Naive thymus-derived CD4-positive, alpha-beta T cell (primary cell): ENCODE results near the gene GAPT. TPM values are rescaled to one million over a fixed set of nuclear protein-coding genes. Genes with fewer than 3 reads are reported as not detected.
A peak's percentile ranks its signal among the peaks of the same experiment; 100 is the strongest.

Experiments used
- ATAC-seq: fragments of 150-1000 bp; cut with Tn5 transposase; 2 replicates; pipeline ENCODE4 v1.10.0; 2021; ENCODE audit warnings: mild to moderate bottlenecking, moderate library complexity
- CTCF ChIA-PET: fragments of 350-600 bp; sonication (Branson Sonifier 250); formaldehyde crosslinking; loops from one replicate; lab custom pipeline; 2021; ENCODE audit warnings: antibody characterized with exemption; lab: Charles Lee
- POLR2A ChIA-PET: fragments of 350-600 bp; sonication (Branson Sonifier 250); formaldehyde crosslinking; loops from one replicate; lab custom pipeline; 2021; ENCODE audit warnings: antibody characterized with exemption, inconsistent platforms; lab: Charles Lee
- DNase-seq, 9 donors: peaks; one replicate each; pipeline versions ENCODE4 v3.0.0 to v3.0.0-alpha.2; 2020 to 2022; ENCODE audit warnings: mixed read lengths in 1 of 9
- H3K27ac ChIP-seq: one replicate; pipeline ENCODE4 v1.7.0; 2013; ENCODE audit warnings: mild to moderate bottlenecking, low read depth, low read length, moderate library complexity
- H3K27me3 ChIP-seq, 2 donors: one replicate each; pipeline ENCODE4 v1.7.0; 2013; ENCODE audit warnings: low read length in 2 of 2, mild to moderate bottlenecking in 2 of 2, moderate library complexity in 2 of 2; ENCODE audit not compliant: control insufficient read depth in 2 of 2, insufficient read depth in 2 of 2
- H3K36me3 ChIP-seq, 3 experiments: 1 replicate in 2 of 3; 2 replicates in 1 of 3; pipeline ENCODE4 v1.7.0; 2013; ENCODE audit warnings: low read length in 3 of 3, mild to moderate bottlenecking in 3 of 3, moderate library complexity in 1 of 3; ENCODE audit not compliant: insufficient read depth in 3 of 3, control insufficient read depth in 2 of 3
- H3K4me1 ChIP-seq, 2 donors: one replicate each; pipeline ENCODE4 v1.7.0; 2013; ENCODE audit warnings: low read length in 2 of 2, mild to moderate bottlenecking in 2 of 2, moderate library complexity in 1 of 2; ENCODE audit not compliant: control insufficient read depth in 2 of 2, insufficient read depth in 2 of 2
- H3K4me3 ChIP-seq: 2 replicates; pipeline ENCODE4 v1.7.0; 2013; ENCODE audit warnings: mild to moderate bottlenecking, low read length
- H3K9me3 ChIP-seq, 3 experiments: 1 replicate in 2 of 3; 2 replicates in 1 of 3; pipeline ENCODE4 v1.7.0; 2013; ENCODE audit warnings: low read length in 3 of 3; ENCODE audit not compliant: control insufficient read depth in 2 of 3
- H3K27ac Mint-ChIP-seq, 9 donors: one replicate each; pipeline ENCODE4 v1.8.0; 2020 to 2022; ENCODE audit warnings: mixed read lengths in 9 of 9, mild to moderate bottlenecking in 8 of 9, moderate library complexity in 5 of 9, inconsistent platforms in 2 of 9
- H3K27me3 Mint-ChIP-seq, 5 donors: one replicate each; pipeline ENCODE4 v1.8.0; 2021 to 2022; ENCODE audit warnings: mixed read lengths in 5 of 5, mild to moderate bottlenecking in 1 of 5
- H3K36me3 Mint-ChIP-seq, 5 donors: one replicate each; pipeline ENCODE4 v1.8.0; 2020 to 2022; ENCODE audit warnings: mixed read lengths in 5 of 5, mild to moderate bottlenecking in 3 of 5, inconsistent platforms in 1 of 5
- H3K4me1 Mint-ChIP-seq, 7 donors: one replicate each; pipeline ENCODE4 v1.8.0; 2020 to 2022; ENCODE audit warnings: mixed read lengths in 7 of 7, mild to moderate bottlenecking in 3 of 7, inconsistent platforms in 1 of 7
- H3K4me3 Mint-ChIP-seq, 10 donors: one replicate each; pipeline ENCODE4 v1.8.0; 2020 to 2022; ENCODE audit warnings: mild to moderate bottlenecking in 10 of 10, mixed read lengths in 10 of 10, moderate library complexity in 6 of 10, inconsistent platforms in 2 of 10
- H3K9me3 Mint-ChIP-seq, 11 donors: one replicate each; pipeline ENCODE4 v1.8.0; 2020 to 2022; ENCODE audit warnings: mixed read lengths in 11 of 11, mild to moderate bottlenecking in 4 of 11, inconsistent platforms in 1 of 11, moderate library complexity in 1 of 11
- intact Hi-C, 2 donors: fragments of 100-400 bp; cut with micrococcal nuclease; formaldehyde crosslinking; loops; one replicate each; pipeline ENCODE4 v1.15.1; 2023
- polyA plus RNA-seq, 2 donors: library from polyadenylated mRNA; unstranded; fragments of 300-500 nt; fragmentation: Illumina TruSeq; gene quantifications; one replicate each; pipeline ENCODE4 v1.2.3, GENCODE V29; 2021
- total RNA-seq, 6 experiments: library from RNA in 5 of 6; stranded (reverse) in 5 of 6; gene quantifications; 1 replicate in 5 of 6; 2 replicates in 1 of 6; pipeline ENCODE4 v1.2.3 and lab custom pipeline; 2021 to 2026

Gene GAPT
- total and polyA plus RNA-seq, 7 experiments from 2014 or later, result 0.54 to 11.7 (median 0.97) TPM; not detected in 1

- H3K4me3 ChIP-seq, result no peak overlapping the region
- intact Hi-C loops, result loop anchor here in 1 of 2 donors (10.0 kb wide), 1 partner anchor 655 kb away; no protein-coding TSS in a partner anchor
These were observed 21.3 kb upstream of the GAPT start for GRCh38 chr5:58469896-58470295.

GRCh38 chr5:58475404-58475803 is 15.8 kb upstream of the GAPT start:
- Histone ChIP-seq H3K36me3 (no peaks in the 10 kb centered on the region), H3K27me3 (no peaks in the 10 kb centered on the region), H3K9me3 (no peaks in the 10 kb centered on the region), H3K27ac (no peak overlapping the region), H3K4me1 (no peaks in the 10 kb centered on the region), H3K4me3 (no peak overlapping the region)
- intact Hi-C loops, result loop anchor here (5.0 kb wide), 1 partner anchor 377 kb away; no protein-coding TSS in a partner anchor
- Mint-ChIP-seq H3K4me3 (no peak overlapping the region), H3K27me3 (peaks cover 0 to 12% (median 7%) of the 10 kb centered on the region in 5 donors), H3K4me1 (peaks cover 0 to 4% (median 0%) of the 10 kb centered on the region in 7 donors), H3K36me3 (peaks cover 0 to 8% (median 5%) of the 10 kb centered on the region in 5 donors), H3K27ac (no peak overlapping the region), H3K9me3 (peaks cover 0 to 13% (median 6%) of the 10 kb centered on the region in 11 donors)
- ChIA-PET POLR2A (no interaction called here), CTCF (interaction anchor here (1.2 kb wide), 1 partner anchor 374 kb away, joined by 3 read pairs; no protein-coding TSS in a partner anchor)
- no peak for DNase-seq
- no peak for ATAC-seq

More at GRCh38 chr5:58469896-58470295, 21.3 kb upstream of the GAPT start:
- Mint-ChIP-seq H3K4me3 (no peak overlapping the region), H3K27ac (no peak overlapping the region), H3K27me3 (peaks cover 0 to 9% (median 4%) of the 10 kb centered on the region in 5 donors), H3K9me3 (peaks cover 0 to 7% (median 0%) of the 10 kb centered on the region in 11 donors), H3K36me3 (peaks cover 0 to 8% (median 0%) of the 10 kb centered on the region in 5 donors), H3K4me1 (peaks cover 0 to 11% (median 0%) of the 10 kb centered on the region in 7 donors)
- DNase-seq (no peak), ATAC-seq (peak; percentile 57)
- H3K4me1 ChIP-seq, result no peaks in the 10 kb centered on the region
- H3K36me3 ChIP-seq, result no peaks in the 10 kb centered on the region
- H3K27ac ChIP-seq, result no peak overlapping the region
- H3K27me3 ChIP-seq, result no peaks in the 10 kb centered on the region
- no peaks in the 10 kb centered on the region for H3K9me3 ChIP-seq
- ChIA-PET CTCF (no interaction called here), POLR2A (no interaction called here)

- DNase-seq (no peak), ATAC-seq (no peak)
- H3K4me1 ChIP-seq, result no peaks in the 10 kb centered on the region
- POLR2A ChIA-PET, result no interaction called here
- H3K4me1 Mint-ChIP-seq, result peaks cover 0 to 4% (median 0%) of the 10 kb centered on the region in 7 donors
- H3K27me3 ChIP-seq, result no peaks in the 10 kb centered on the region
- CTCF ChIA-PET, result interaction anchor here (1.4 kb wide), 1 partner anchor 17 kb away, joined by 5 read pairs; no protein-coding TSS in a partner anchor
- peaks cover 0 to 13% (median 6%) of the 10 kb centered on the region in 11 donors for H3K9me3 Mint-ChIP-seq
- H3K4me3 ChIP-seq, result no peak overlapping the region
- no peak overlapping the region for H3K27ac ChIP-seq
- H3K36me3 Mint-ChIP-seq, result peaks cover 0 to 8% (median 5%) of the 10 kb centered on the region in 5 donors
- H3K4me3 Mint-ChIP-seq, result no peak overlapping the region
- intact Hi-C loops, result loop anchor here (5.0 kb wide), 1 partner anchor 374 kb away; no protein-coding TSS in a partner anchor
- peaks cover 0 to 12% (median 6%) of the 10 kb centered on the region in 5 donors for H3K27me3 Mint-ChIP-seq
- H3K36me3 ChIP-seq, result no peaks in the 10 kb centered on the region
- H3K9me3 ChIP-seq, result no peaks in the 10 kb centered on the region
- H3K27ac Mint-ChIP-seq, result no peak overlapping the region
These were observed 13.4 kb upstream of the GAPT start for GRCh38 chr5:58477760-58478376.

- H3K4me3 Mint-ChIP-seq, result no peak overlapping the region
- Histone ChIP-seq H3K36me3 (no peaks in the 10 kb centered on the region), H3K27ac (no peak overlapping the region), H3K27me3 (no peaks in the 10 kb centered on the region), H3K9me3 (no peaks in the 10 kb centered on the region), H3K4me1 (no peaks in the 10 kb centered on the region), H3K4me3 (no peak overlapping the region)
- H3K27ac Mint-ChIP-seq, result no peak overlapping the region
- peaks cover 0 to 5% (median 0%) of the 10 kb centered on the region in 7 donors for H3K4me1 Mint-ChIP-seq
- CTCF ChIA-PET, result no interaction called here
- H3K9me3 Mint-ChIP-seq, result peaks cover 0 to 1% (median 0%) of the 10 kb centered on the region in 11 donors
- peaks cover 0 to under 1% (median 0%) of the 10 kb centered on the region in 5 donors for H3K36me3 Mint-ChIP-seq
- peaks cover under 1 to 9% (median 1%) of the 10 kb centered on the region in 5 donors for H3K27me3 Mint-ChIP-seq
- DNase-seq, result no peak
- no peak for ATAC-seq
- intact Hi-C loops, result no loop called here
- POLR2A ChIA-PET, result no interaction called here
These were observed 10.1 kb upstream of the GAPT start for GRCh38 chr5:58481066-58481676.

- H3K4me3 Mint-ChIP-seq, result no peak overlapping the region
- H3K4me1 Mint-ChIP-seq, result peaks cover 0 to 5% (median 0%) of the 10 kb centered on the region in 7 donors
- no peaks in the 10 kb centered on the region for H3K36me3 Mint-ChIP-seq
- Histone ChIP-seq H3K4me3 (no peak overlapping the region), H3K36me3 (no peaks in the 10 kb centered on the region), H3K9me3 (no peaks in the 10 kb centered on the region), H3K4me1 (no peaks in the 10 kb centered on the region), H3K27me3 (no peaks in the 10 kb centered on the region), H3K27ac (no peak overlapping the region)
- CTCF ChIA-PET, result no interaction called here
- no peak for ATAC-seq
- H3K27me3 Mint-ChIP-seq, result peaks cover 0 to 6% (median 3%) of the 10 kb centered on the region in 5 donors
- intact Hi-C loops, result no loop called here
- no peak for DNase-seq
- no peaks in the 10 kb centered on the region for H3K9me3 Mint-ChIP-seq
- H3K27ac Mint-ChIP-seq, result no peak overlapping the region
- POLR2A ChIA-PET, result no interaction called here
These were observed 9.4 kb upstream of the GAPT start for GRCh38 chr5:58481828-58482227.

- Mint-ChIP-seq H3K4me3 (no peak overlapping the region), H3K9me3 (no peaks in the 10 kb centered on the region), H3K27me3 (peaks cover 0 to 11% (median 7%) of the 10 kb centered on the region in 5 donors), H3K27ac (no peak overlapping the region), H3K4me1 (peaks cover 0 to 5% (median 0%) of the 10 kb centered on the region in 7 donors), H3K36me3 (no peaks in the 10 kb centered on the region)
- intact Hi-C loops, result no loop called here
- Histone ChIP-seq H3K36me3 (no peaks in the 10 kb centered on the region), H3K9me3 (no peaks in the 10 kb centered on the region), H3K4me1 (no peaks in the 10 kb centered on the region), H3K4me3 (no peak overlapping the region), H3K27me3 (no peaks in the 10 kb centered on the region), H3K27ac (no peak overlapping the region)
- ATAC-seq, result no peak
- no peak for DNase-seq
- POLR2A ChIA-PET, result no interaction called here
- CTCF ChIA-PET, result no interaction called here
These were observed 8.7 kb upstream of the GAPT start for GRCh38 chr5:58482536-58482935.
